Measurements from ENCODE around the gene IL17C.
"Not testable (repeated sequence)": the region's sequence is repeated elsewhere in the genome, so short reads cannot be mapped to it uniquely, and the experiment has no call there.

The IL17C gene

GRCh38 chr16:88658714-88659113, 20.3 kb downstream of the IL17C start:
- DNase-seq (ENCODE audit: low spot score) = no peak

GRCh38 chr16:88659160-88659559, 20.8 kb downstream of the IL17C start:
- DNase-seq (ENCODE audit: low spot score) = no peak

GRCh38 chr16:88661468-88661867, 23.1 kb downstream of the IL17C start:
- no peak for DNase-seq (ENCODE audit: low spot score)

GRCh38 chr16:88662222-88662842, 24.0 kb downstream of the IL17C start:
- DNase-seq (ENCODE audit: low spot score) = no peak

- DNase-seq (ENCODE audit: low spot score) = peak; percentile 96
Observed at GRCh38 chr16:88662843-88663606, 24.7 kb downstream of the IL17C start, which contains the start of gene MVD. Gene MVD (minus strand): TSS chr16:88663091. CDS start chr16:88663080, 11 bp downstream.

- DNase-seq (ENCODE audit: low spot score) = no peak
Observed at GRCh38 chr16:88665148-88665547, 26.8 kb downstream of the IL17C start.

- no peak for DNase-seq (ENCODE audit: low spot score)
Observed at GRCh38 chr16:88665570-88665969, 27.2 kb downstream of the IL17C start.

GRCh38 chr16:88667461-88667860, 29.1 kb downstream of the IL17C start:
- no peak for DNase-seq (ENCODE audit: low spot score)

GRCh38 chr16:88669493-88669892, 31.1 kb downstream of the IL17C start:
- DNase-seq (ENCODE audit: low spot score) = not testable (repeated sequence)

- no peak for DNase-seq (ENCODE audit: low spot score)
Observed at GRCh38 chr16:88669980-88670379, 31.6 kb downstream of the IL17C start.

- DNase-seq (ENCODE audit: low spot score) = no peak
Observed at GRCh38 chr16:88671806-88672205, 33.4 kb downstream of the IL17C start.

- DNase-seq (ENCODE audit: low spot score) = no peak
Observed at GRCh38 chr16:88672776-88673175, 34.4 kb downstream of the IL17C start.

- no peak for DNase-seq (ENCODE audit: low spot score)
Observed at GRCh38 chr16:88673716-88674379, 35.5 kb downstream of the IL17C start.

GRCh38 chr16:88676502-88677242, 38.3 kb downstream of the IL17C start:
- DNase-seq (ENCODE audit: low spot score) = no peak

GRCh38 chr16:88677721-88678120, 39.3 kb downstream of the IL17C start:
- no peak for DNase-seq (ENCODE audit: low spot score)

- DNase-seq (ENCODE audit: low spot score) = no peak
Observed at GRCh38 chr16:88678224-88678979, 40.0 kb downstream of the IL17C start.

GRCh38 chr16:88680554-88681083, 42.2 kb downstream of the IL17C start:
- DNase-seq (ENCODE audit: low spot score) = no peak

GRCh38 chr16:88681084-88681680, 42.8 kb downstream of the IL17C start:
- DNase-seq (ENCODE audit: low spot score) = no peak

GRCh38 chr16:88681709-88682451, 43.5 kb downstream of the IL17C start:
- no peak for DNase-seq (ENCODE audit: low spot score)

- no peak for DNase-seq (ENCODE audit: low spot score)
Observed at GRCh38 chr16:88684569-88685155, 46.3 kb downstream of the IL17C start.

All from kidney capillary endothelial cell (primary cell).